GM08714 (cell line): ENCODE results near the gene TOMM34.

ENCODE experiments used
- H3K4me3 ChIP-seq: fragments of 200-500 bp; sonication (Bioruptor generic); 2 replicates; pipeline ENCODE4 v1.5.1; 2014; ENCODE audit warnings: mild to moderate bottlenecking, low read length, inconsistent platforms
- ZNF274 ChIP-seq: IDR thresholded peaks from 2 replicates; pipeline ENCODE4 v1.6.1; 2012; ENCODE audit warnings: mild to moderate bottlenecking, low read depth, low read length

Gene TOMM34

DNA sequence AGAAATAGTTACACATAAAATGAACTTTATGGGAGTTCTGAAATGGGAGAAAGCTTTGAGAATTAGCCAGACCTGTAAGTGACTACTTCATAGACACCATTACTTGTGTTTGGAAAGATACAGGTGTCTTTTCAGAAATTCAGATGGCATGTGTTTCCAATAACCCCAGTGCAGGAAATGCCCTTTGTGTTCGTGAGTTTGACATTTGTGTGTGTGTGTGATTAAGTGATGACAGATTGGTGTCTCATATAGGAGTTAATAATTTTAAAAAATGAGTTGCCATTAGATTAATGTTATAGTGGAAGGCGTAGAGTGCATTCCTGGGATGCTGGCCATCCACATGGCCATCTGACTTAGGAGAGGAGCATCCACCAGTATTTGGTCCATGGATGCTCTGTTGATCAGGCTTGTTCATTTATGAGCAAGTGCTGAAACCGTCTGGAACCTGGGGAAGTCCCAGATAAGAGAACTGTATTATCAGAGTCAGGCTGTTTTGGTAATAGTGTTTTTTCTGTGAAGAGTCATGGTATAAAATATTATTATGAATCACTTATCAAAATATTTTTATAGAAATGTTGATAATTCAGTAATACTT lies 9.2 kb upstream of the TOMM34 start:
- TF ChIP-seq ZNF274: no peak

DNA sequence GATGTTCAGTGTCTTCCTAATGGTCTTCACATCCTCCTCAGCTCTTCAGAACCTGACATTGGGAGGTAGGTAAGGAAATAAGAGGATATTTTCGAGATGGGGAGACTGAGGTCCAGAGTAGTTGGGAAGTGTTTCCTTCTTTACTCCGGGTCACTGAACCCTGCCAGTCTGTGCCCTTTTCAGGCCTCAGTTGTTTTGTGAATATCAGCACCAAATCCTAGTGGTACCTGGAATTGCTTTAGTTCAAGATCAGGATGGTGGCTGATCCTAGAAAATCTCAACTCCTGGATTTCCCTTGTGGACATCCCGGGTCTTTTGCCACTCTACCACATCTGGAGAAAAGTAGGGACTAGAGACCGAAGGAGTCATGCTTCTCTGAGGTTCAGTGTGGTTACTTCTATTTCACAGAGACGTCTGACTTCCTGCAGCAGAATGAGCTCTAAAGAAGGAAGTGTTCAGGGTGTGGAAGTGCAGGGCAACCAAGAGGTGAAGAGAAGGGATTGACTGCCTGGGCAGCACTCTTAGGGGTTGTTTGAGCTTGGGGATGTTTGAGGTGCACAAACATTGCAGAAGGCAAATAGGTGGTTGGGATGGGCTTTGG lies 7.1 kb upstream of the TOMM34 start:
- peak overlapping the region; percentile 77 for H3K4me3 ChIP-seq
- TF ChIP-seq ZNF274: no peak

More for the DNA sequence above, 9.2 kb upstream of the TOMM34 start:
- H3K4me3 ChIP-seq: peak overlapping the region; percentile 77

DNA sequence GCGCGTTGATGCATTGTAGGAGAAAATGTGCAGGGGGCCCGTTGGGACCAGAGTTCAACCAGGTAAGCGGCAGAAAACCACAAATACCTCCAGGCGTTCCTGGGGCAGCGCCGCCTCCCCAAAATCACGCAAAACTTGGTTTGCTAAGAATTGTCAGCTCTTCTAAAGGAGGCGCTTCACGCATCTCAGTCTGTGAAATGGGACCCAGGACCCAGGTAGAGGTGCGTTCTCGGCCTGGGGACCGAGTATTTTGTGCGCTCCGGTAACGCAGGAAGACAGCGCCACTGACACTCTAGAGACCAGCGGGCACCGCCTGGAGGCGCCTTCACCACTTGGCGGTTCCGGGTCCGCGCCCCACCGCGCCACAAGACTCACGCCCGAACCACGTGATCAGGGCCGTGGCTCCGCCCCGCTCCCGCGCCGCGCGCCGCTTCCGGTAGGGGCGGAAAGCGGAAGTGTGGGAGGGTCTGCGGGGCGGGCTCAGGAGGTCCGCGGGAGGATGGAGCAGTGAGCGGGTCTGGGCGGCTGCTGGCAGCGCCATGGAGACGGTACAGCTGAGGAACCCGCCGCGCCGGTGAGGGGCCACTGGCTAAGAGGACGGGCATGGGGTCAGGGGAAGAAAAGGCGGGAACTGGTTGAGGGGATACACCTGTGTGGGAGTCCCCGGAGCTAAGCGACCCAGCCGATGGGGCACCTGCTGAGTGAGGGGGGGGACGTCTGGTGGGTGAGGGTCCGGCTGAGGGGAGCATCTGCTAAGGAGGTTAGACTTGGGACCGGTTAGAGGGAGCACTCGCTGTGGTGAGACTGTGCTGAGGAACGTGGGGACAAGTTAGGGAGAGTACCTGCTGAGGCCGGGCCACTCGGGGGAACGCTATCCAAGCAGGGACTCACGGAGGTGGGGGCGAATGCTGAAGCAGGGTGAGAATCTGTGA lies 6.1 kb upstream of the TOMM34 start, which contains the start of gene STK4:
Gene STK4, plus strand, starts transcription at position 483 of the 932 bp plus-strand sequence. Its CDS starts 57 bp downstream, at position 540.
- no peak for TF ChIP-seq ZNF274
- peak within 1 kb of the TSS; percentile 77 for H3K4me3 ChIP-seq

DNA sequence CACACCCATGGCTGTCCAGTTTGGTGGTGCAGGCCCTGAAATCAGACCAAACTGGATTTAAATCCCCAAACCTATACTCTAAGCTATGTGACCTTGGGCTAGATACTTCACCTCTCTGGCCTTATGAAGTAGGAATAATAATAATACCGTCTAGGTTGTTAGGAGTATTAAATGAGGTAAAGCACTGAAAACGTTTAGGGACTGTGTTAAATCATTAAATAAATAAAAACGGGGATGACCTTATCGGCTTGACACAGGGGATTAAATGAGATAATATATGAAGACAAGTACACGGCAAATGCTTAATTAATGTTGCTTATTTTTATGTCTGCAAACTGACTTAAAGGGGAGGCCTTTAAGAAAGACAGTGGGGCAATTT lies 5.4 kb upstream of the TOMM34 start:
- no peak for TF ChIP-seq ZNF274
- peak overlapping the region; percentile 72 for H3K4me3 ChIP-seq

DNA sequence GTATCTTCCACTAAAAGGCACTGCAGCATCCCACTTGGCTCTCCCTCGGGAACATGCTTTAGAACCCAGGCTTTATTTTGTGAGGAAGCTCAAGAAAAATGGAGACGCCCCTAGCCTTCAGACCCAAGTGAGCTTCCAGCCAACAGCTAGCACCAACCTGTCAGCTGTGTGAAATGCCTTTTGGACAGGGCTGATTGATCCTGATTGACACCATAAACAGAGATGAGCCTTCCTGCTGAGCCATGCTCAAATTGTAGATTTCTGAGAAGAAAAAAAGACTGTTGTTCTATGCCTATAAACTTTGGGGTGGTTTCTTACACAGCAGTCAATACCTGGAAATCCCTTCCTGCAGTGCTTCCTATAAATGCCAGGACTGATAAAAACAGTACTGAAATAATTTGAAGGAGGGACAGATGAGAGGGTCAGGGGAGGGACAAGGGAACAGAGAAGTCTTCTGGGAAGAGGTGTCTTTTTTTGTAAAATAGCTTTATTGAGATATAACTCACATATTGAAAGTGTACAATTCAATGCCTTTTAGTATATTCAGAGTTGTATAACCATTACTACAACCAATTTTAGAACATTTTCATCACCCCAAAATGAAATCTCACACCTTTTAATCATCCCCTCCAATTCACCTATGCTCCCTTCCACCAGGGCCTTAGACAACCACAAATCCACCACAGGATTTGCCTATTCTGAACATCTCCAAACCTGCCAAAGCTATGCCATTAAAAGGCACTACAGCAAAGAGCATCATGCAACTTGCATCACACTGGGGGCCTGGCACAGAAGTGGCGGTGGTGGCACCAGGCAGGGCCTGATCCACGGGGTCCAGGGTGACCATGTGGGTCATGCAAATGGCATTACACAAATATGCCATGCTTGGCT lies 3.4 kb upstream of the TOMM34 start:
- TF ChIP-seq ZNF274: no peak
- H3K4me3 ChIP-seq: no peak overlapping the region

DNA sequence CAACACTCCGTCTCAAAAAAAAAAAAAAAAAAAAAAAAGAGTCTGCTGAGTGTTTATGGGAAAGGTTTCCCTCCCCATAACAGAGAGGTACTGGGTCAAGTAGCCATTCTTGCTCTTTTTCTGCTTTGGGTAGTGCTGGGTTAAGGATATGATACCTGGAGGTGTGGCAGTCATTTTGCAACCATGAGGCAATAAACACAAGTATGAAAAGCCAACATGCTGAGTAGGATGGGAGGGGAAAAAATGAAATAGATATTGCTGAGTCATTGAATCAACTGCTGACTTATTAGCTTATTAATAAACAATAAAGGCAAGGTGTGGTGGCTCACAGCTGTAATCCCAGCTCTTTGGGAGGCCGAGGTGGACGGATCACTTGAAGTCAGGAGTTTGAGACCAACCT lies 2.3 kb upstream of the TOMM34 start:
- H3K4me3 ChIP-seq: no peak overlapping the region
- no peak for TF ChIP-seq ZNF274

DNA sequence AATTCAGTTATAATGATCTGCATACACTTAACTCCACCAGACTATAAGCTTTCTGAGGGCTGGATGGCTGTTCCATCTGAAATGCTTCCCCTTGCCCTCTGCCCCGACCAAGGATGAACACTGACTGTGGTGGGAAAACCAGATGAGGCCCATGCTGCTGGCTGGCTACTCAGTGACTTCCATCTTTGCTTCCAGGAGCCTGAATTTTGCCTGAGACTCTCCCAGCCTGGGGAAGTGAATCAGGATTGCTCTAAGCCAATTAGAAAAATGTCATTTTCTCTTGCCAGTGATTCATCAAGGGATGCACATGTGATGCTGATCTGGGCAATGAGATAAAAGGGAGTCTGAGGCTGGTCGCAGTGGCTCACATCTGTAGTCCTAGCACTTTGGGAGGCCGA lies 1.7 kb upstream of the TOMM34 start:
- H3K4me3 ChIP-seq: no peak overlapping the region
- TF ChIP-seq ZNF274: no peak

DNA sequence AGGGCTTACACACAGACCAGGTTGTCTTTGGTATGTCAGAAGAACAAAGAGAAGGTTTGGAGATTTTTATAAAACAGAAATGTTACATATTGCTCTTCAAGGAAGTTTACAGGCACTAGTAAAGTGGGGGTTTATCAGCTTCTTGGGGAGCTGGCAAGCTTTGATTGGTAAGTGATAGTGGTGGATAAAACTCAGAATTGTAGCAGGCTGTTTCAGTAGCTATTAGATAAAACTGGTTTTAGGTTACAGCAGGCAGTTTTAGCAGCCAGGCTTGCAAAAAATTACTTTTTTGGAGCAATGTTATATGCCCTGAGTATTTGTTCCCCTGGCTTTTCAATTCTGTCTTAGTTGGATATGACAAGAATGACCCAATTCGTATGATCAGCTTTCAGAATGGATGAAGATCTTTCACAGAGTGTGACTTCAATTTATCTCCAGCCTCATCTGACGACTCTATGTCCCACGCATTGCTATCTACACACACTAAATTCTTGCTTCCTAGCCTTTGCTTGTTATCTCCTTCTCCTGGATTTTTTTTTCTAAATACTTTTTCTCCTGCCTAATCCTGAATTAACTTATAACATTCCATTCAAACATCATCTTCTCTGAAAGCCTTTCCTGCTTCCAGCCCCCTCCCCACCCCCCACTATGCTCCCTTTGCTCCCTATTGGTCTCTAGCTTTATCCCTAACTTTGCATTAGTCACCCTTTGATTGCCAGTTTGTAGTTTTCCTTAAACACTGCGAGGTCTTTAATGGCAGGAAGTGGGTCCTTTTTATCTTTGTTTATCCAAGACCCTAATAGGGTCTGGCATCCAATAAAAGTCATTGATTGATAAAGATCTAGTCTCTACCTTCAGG lies 1.0 kb upstream of the TOMM34 start:
- TF ChIP-seq ZNF274: no peak
- H3K4me3 ChIP-seq: no peak overlapping the region

DNA sequence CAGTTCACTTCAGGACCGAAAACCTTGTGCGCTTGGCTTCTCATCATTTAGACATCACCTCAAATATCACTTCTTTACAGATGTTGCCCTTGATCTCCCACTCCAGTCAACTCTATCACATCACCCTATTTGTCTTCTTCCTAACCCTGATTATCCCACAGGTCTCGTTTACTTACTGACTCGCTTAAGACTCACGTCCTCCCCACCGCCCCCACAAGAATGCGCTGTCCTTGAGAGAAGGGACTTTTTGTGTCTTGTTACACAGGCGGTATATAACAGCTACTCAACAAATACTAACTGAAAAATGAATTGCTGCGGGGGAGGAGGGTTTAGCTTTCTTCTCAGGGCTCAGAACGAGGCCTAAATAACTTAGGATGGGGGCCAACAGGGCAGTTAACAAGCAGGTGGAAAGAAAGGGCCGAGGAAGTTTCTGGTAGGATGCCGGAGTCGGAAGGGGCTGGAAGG lies 527 bp downstream of the TOMM34 start:
- TF ChIP-seq ZNF274: no peak
- peak overlapping the region; percentile 97 for H3K4me3 ChIP-seq

DNA sequence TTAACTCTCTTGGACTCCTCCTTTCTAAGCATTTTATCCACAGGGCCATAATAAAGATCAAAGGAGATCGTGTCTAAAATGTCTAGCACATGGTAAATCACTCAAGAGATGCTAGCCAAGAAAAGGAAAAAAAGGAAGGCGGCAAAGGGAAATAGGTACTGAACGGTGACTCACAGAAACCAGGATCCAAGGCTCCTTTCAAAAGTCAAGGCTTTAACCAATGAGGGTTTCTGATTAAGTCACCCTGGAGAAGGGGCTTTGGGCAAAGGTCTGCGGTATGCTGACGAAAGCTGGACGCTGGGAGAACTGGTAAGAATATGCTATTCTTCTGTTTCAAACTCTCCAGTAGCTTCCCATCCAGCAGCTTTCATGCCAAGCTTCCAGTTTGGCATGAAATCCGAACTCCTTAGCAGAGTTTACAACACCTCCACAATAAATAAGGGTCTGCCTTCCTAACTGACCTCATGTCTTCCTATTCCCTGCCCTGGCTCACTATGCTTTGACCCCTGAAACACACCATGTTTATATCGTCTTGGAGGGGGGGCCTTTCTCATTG lies 1.0 kb downstream of the TOMM34 start:
- TF ChIP-seq ZNF274: no peak
- peak overlapping the region; percentile 97 for H3K4me3 ChIP-seq

DNA sequence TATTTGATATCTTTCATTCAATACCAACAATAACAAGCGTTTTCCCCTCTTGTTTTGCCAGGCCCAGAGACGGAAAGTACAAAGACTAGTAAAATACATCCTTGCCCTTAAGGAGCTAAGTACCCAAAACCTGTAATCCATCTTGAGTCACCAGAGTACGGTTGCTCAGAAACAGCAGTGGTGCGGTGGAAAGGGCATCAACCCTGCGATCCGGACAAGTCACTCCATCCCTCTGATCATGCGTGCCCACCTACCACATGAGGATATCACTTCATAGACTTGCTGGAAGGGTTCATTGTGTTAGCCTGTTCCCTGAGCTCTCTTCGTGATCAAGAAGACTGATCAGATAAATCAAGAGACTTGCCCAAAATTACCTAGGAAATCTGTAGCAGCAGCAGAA lies 1.9 kb downstream of the TOMM34 start:
- no peak for TF ChIP-seq ZNF274
- H3K4me3 ChIP-seq: no peak overlapping the region

DNA sequence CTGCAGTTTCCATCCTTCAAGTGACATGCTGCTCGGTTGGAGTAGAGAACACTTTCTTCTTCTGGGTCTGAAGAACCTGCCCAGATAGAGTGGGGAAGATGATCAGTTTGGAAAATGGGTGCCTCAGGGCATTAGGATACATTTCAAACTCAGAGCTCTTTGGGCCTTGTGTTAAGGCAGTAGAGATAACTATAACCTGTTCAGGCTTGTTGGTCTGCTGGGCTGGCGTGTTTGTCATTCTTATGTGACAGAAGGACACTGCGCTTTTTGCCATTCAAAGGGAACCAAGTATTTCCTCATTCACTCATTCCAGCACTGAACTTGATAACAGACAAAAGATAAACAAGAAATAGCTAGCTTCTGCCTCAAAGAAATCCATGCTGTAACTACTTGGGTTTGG lies 3.8 kb downstream of the TOMM34 start:
- no peak for TF ChIP-seq ZNF274
- H3K4me3 ChIP-seq: no peak overlapping the region

DNA sequence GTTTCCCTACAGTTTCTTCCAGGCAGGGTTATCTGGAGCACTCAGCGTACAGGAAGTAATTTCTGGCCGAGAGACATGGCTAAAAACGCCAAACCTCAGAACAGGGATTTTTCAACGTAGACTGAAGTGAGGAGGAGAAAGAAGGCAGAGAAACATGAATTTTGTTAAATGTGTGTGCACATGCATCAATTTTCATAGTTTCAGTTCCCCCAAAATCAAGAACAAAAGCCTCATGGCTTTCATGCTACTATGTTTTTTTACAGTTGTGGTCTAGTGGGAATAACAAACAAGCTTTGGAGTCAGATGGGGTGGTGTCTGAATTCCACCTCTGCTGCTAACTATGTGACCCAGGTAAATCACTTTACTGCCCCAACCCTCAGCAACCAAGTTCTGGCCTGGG lies 4.9 kb downstream of the TOMM34 start:
- H3K4me3 ChIP-seq: no peak overlapping the region
- no peak for TF ChIP-seq ZNF274
